MM.1S (cell line): Measurements from ENCODE around the gene DTD1.

Source experiments
- DNase-seq: peaks from one replicate; pipeline ENCODE4 v3.0.0-alpha.2; 2015
- H2AFZ ChIP-seq: fragments of 300-600 bp; sonication (generic); 2 replicates; pipeline ENCODE4 v1.6.0; 2016; ENCODE audit warnings: antibody characterized with exemption, low read length
- H3F3A ChIP-seq: fragments of 300-600 bp; sonication (generic); 2 replicates; pipeline ENCODE4 v1.6.1; 2016; ENCODE audit warnings: mild to moderate bottlenecking, antibody characterized with exemption, low read length, moderate library complexity, mixed read lengths; ENCODE audit not compliant: insufficient read depth
- H3K27ac ChIP-seq: fragments of 300-600 bp; sonication (generic); 2 replicates; pipeline ENCODE4 v1.5.1; 2016; ENCODE audit warnings: mild to moderate bottlenecking, low read length
- H3K27me3 ChIP-seq: fragments of 300-600 bp; sonication (generic); replicated peaks from 2 replicates; pipeline ENCODE4 v1.6.0; 2016; ENCODE audit warnings: low read length; ENCODE audit not compliant: insufficient read depth
- H3K36me3 ChIP-seq: fragments of 300-600 bp; sonication (generic); replicated peaks from 2 replicates; pipeline ENCODE4 v1.6.1; 2016; ENCODE audit warnings: mild to moderate bottlenecking, low read length, mixed read lengths; ENCODE audit not compliant: insufficient read depth
- H3K4me1 ChIP-seq: fragments of 300-600 bp; sonication (generic); 2 replicates; pipeline ENCODE4 v1.6.1; 2016; ENCODE audit warnings: low read length, mixed read lengths
- H3K4me2 ChIP-seq: fragments of 300-600 bp; sonication (generic); 2 replicates; pipeline ENCODE4 v1.6.0; 2016; ENCODE audit warnings: low read depth, low read length
- H3K4me3 ChIP-seq: fragments of 300-600 bp; sonication (generic); 2 replicates; pipeline ENCODE4 v1.5.1; 2016; ENCODE audit warnings: low read length, mixed read lengths
- H3K79me2 ChIP-seq: fragments of 300-600 bp; sonication (generic); 2 replicates; pipeline ENCODE4 v1.6.1; 2016; ENCODE audit warnings: mixed run types, low read length, mixed read lengths
- H3K9ac ChIP-seq: fragments of 300-600 bp; sonication (generic); 2 replicates; pipeline ENCODE4 v1.6.1; 2016; ENCODE audit warnings: low read length, mixed read lengths
- H3K9me2 ChIP-seq: fragments of 300-600 bp; sonication (generic); replicated peaks from 2 replicates; pipeline ENCODE4 v1.6.1; 2016; ENCODE audit warnings: mild to moderate bottlenecking, low read length, mixed read lengths; ENCODE audit not compliant: insufficient read depth
- H3K9me3 ChIP-seq: fragments of 300-600 bp; sonication (generic); replicated peaks from 2 replicates; pipeline ENCODE4 v1.6.1; 2016; ENCODE audit warnings: mild to moderate bottlenecking, low read length, mixed read lengths; ENCODE audit not compliant: insufficient read depth
- H4K20me1 ChIP-seq: fragments of 300-600 bp; sonication (generic); 2 replicates; pipeline ENCODE4 v1.6.1; 2016; ENCODE audit warnings: mild to moderate bottlenecking, low read length, moderate library complexity, mixed read lengths; ENCODE audit not compliant: insufficient read depth
- EZH2 ChIP-seq: fragments of 300-600 bp; sonication (generic); optimal IDR thresholded peaks from 2 replicates; pipeline ENCODE3; 2017; ENCODE audit warnings: low read depth, mild to moderate bottlenecking, antibody characterized with exemption, low read length, mixed read lengths
- EZH2phosphoT487 ChIP-seq: fragments of 300-600 bp; sonication (generic); IDR thresholded peaks from 2 replicates; pipeline ENCODE4 v1.6.1; 2018; ENCODE audit warnings: antibody characterized with exemption, low read length
- TF ChIP-seq, protein P1 (sequence below): fragments of 300-600 bp; sonication (generic); IDR thresholded peaks from 2 replicates; pipeline ENCODE4 v1.5.1; 2016; ENCODE audit warnings: antibody characterized with exemption, low read length, mixed read lengths

DTD1 gene

DNA sequence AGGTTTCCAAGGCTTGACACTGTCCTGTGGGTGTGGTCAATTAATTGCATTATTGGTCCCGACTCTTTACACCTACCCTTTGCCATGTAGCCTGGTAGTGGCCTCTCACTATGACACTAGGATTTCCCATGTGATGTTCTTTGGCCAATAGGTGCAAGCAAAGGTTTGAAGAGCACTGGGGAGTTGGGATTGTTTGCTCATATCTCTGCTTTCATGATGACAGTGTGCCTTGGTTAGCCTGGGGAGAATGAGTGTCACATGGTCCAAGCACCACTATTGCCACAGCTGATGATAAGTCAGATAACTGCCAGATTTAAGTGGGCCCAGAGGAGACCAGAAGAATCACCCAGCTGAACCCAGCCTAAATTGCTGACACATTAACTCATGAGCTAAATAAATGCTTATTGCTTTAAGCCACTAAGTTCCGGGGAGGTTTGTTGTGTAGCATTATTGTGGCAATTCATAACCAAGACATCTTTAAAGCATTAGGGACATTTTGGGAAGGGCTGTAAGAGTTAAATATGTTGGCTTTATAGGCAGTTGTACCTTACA, 208.5 kb downstream of the DTD1 start:
- Histone ChIP-seq H3K27ac (no peak overlapping the region), H3K9ac (no peak overlapping the region), H3K4me2 (no peak overlapping the region), H3F3A (no peaks in the 10 kb centered on the region), H3K79me2 (no peaks in the 10 kb centered on the region), H3K9me3 (no peaks in the 10 kb centered on the region), H3K36me3 (no peaks in the 10 kb centered on the region), H2AFZ (no peak overlapping the region), H3K27me3 (no peaks in the 10 kb centered on the region), H3K4me3 (no peak overlapping the region), H3K4me1 (peaks cover 4% of the 10 kb centered on the region), H3K9me2 (no peaks in the 10 kb centered on the region), H4K20me1 (no peaks in the 10 kb centered on the region)
- no peak for TF ChIP-seq EZH2phosphoT487
- TF ChIP-seq, protein P1, sequence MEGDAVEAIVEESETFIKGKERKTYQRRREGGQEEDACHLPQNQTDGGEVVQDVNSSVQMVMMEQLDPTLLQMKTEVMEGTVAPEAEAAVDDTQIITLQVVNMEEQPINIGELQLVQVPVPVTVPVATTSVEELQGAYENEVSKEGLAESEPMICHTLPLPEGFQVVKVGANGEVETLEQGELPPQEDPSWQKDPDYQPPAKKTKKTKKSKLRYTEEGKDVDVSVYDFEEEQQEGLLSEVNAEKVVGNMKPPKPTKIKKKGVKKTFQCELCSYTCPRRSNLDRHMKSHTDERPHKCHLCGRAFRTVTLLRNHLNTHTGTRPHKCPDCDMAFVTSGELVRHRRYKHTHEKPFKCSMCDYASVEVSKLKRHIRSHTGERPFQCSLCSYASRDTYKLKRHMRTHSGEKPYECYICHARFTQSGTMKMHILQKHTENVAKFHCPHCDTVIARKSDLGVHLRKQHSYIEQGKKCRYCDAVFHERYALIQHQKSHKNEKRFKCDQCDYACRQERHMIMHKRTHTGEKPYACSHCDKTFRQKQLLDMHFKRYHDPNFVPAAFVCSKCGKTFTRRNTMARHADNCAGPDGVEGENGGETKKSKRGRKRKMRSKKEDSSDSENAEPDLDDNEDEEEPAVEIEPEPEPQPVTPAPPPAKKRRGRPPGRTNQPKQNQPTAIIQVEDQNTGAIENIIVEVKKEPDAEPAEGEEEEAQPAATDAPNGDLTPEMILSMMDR, result no peak
- no peak for TF ChIP-seq EZH2
- no peak for DNase-seq

DNA sequence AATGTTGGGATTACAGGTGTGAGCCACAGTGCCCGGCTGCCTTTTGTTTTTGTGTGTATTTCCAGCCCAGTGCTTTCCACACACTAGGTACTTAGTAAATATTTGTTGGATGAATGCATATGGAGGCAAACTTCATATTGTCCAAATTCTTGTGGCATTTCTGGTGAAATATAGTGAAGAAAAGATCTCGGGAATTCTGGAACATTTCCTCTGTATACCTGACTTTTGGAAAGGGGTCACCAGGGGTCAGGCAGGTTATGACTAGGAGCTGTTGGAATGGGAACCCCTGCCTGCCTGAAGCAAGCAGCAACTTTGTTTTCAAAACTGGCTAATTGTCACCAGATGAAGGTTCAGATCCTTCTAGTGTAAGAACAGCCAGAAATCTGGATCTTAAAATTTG, 213.7 kb downstream of the DTD1 start:
- Histone ChIP-seq H3K4me3 (no peak overlapping the region), H3K9ac (no peak overlapping the region), H3K79me2 (no peaks in the 10 kb centered on the region), H4K20me1 (no peaks in the 10 kb centered on the region), H3K27ac (no peak overlapping the region), H3K9me2 (no peaks in the 10 kb centered on the region), H2AFZ (no peak overlapping the region), H3F3A (no peaks in the 10 kb centered on the region), H3K9me3 (no peaks in the 10 kb centered on the region), H3K4me1 (no peaks in the 10 kb centered on the region), H3K27me3 (no peaks in the 10 kb centered on the region), H3K4me2 (no peak overlapping the region), H3K36me3 (no peaks in the 10 kb centered on the region)
- no peak for DNase-seq
- no peak for TF ChIP-seq EZH2phosphoT487

DNA sequence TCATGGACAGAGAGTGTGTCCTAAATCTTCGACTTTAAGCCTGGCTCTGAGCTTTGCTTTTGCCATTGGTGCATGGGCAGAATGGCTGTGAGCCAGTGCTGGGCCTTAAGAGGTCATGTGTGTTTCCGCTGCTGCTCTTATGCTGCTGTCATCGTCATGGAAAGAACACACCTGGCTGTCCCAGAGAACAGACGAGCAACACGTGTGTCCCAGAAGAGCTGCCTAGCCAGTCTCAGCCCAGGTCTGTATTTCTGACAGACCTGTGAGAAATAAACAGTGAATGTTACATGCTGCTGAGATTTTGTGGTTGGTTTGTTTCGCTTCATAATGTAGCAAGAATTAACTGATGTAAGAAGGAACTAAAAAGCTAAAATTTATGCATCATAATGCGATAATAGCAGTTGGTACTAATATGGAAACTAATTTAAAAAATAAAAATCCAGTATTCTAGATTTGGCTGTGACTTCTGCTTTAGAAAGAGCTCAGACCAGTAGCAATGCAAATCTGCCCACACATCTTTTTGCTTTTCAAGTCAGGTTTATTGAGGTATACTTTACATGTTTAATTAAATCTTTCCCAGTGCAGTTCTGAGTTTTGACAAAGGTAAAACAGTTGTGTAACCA, 214.3 kb downstream of the DTD1 start:
- TF ChIP-seq EZH2 (no peak), EZH2phosphoT487 (no peak)
- TF ChIP-seq, protein P1, result no peak

DNA sequence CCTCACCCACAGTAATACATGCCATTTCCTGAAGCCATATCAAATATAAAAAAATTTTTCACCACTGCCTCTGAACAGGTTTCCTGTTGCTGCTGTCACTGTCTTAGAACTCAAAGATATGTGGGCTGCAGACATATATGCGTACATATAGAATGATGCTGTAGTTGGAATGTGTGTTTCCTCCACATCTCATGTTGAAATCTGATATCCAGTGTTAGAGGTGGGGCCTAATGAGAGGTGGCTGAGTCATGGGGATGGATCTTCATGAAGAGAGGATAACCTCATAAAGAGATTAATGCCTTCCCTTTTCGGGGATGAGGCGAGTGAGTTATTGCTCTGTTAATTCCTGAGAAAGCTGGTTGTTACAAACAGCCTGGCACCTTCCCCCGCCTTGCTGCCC, 218.0 kb downstream of the DTD1 start:
- no peak for DNase-seq
- no peaks in the 10 kb centered on the region for H3K79me2 ChIP-seq

More for the DNA sequence above, 214.3 kb downstream of the DTD1 start:
- Histone ChIP-seq H3K4me2 (no peak overlapping the region), H3K79me2 (no peaks in the 10 kb centered on the region), H3K9me3 (no peaks in the 10 kb centered on the region), H3F3A (no peaks in the 10 kb centered on the region), H3K4me3 (no peak overlapping the region), H4K20me1 (no peaks in the 10 kb centered on the region), H3K4me1 (no peaks in the 10 kb centered on the region), H3K27me3 (no peaks in the 10 kb centered on the region), H2AFZ (no peak overlapping the region), H3K9ac (no peak overlapping the region), H3K36me3 (no peaks in the 10 kb centered on the region), H3K27ac (no peak overlapping the region), H3K9me2 (no peaks in the 10 kb centered on the region)
- DNase-seq, result no peak

More for the DNA sequence above, 218.0 kb downstream of the DTD1 start:
- Histone ChIP-seq H3F3A (no peaks in the 10 kb centered on the region), H3K4me2 (no peak overlapping the region), H3K9me3 (no peaks in the 10 kb centered on the region), H3K4me3 (no peak overlapping the region), H3K9ac (no peak overlapping the region), H3K27me3 (no peaks in the 10 kb centered on the region), H4K20me1 (no peaks in the 10 kb centered on the region), H3K9me2 (no peaks in the 10 kb centered on the region), H3K27ac (no peak overlapping the region), H2AFZ (no peak overlapping the region), H3K36me3 (no peaks in the 10 kb centered on the region), H3K4me1 (no peaks in the 10 kb centered on the region)
- TF ChIP-seq, protein P1, result no peak
- TF ChIP-seq EZH2 (no peak), EZH2phosphoT487 (no peak)
